WI38 (cell line): Measurements from ENCODE around the gene PTBP2.
"Not testable (repeated sequence)": the region's sequence is repeated elsewhere in the genome, so short reads cannot be mapped to it uniquely, and the experiment has no call there.

Experiments used
- H3K4me3 ChIP-seq: 2 replicates; pipeline ENCODE4 v1.5.1; 2011; ENCODE audit warnings: low read depth, mild to moderate bottlenecking, control low read depth, low read length
- TF ChIP-seq, protein P1 (sequence below): IDR thresholded peaks from 2 replicates; pipeline ENCODE4 v1.5.1; 2012; ENCODE audit warnings: low read depth, mild to moderate bottlenecking, control low read depth, low read length

PTBP2 gene

DNA sequence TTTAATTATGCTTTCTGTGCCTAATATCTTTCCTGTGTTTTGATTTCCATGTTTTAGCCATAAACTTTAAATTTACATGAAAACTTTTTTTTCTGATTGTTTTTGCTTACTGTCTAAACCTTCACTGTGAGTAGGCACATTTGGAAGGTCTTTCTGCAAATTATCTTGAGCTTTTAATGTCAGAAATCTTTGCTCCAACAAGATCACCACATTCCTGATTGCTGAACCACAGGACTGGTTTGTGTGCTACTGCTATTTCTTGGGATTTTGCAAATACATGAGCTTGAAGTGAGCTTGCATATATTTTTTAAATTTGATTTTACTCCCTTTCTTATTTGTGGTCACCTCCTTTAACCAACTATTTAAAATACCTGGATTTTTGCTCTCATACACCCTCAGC lies 61.3 kb downstream of the PTBP2 start:
- no peak overlapping the region for H3K4me3 ChIP-seq
- TF ChIP-seq, protein P1, sequence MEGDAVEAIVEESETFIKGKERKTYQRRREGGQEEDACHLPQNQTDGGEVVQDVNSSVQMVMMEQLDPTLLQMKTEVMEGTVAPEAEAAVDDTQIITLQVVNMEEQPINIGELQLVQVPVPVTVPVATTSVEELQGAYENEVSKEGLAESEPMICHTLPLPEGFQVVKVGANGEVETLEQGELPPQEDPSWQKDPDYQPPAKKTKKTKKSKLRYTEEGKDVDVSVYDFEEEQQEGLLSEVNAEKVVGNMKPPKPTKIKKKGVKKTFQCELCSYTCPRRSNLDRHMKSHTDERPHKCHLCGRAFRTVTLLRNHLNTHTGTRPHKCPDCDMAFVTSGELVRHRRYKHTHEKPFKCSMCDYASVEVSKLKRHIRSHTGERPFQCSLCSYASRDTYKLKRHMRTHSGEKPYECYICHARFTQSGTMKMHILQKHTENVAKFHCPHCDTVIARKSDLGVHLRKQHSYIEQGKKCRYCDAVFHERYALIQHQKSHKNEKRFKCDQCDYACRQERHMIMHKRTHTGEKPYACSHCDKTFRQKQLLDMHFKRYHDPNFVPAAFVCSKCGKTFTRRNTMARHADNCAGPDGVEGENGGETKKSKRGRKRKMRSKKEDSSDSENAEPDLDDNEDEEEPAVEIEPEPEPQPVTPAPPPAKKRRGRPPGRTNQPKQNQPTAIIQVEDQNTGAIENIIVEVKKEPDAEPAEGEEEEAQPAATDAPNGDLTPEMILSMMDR: no peak

- H3K4me3 ChIP-seq: no peak overlapping the region
- TF ChIP-seq, protein P1: no peak
These were observed 69.0 kb downstream of the PTBP2 start for GRCh38 chr1:96790599-96790998.

DNA sequence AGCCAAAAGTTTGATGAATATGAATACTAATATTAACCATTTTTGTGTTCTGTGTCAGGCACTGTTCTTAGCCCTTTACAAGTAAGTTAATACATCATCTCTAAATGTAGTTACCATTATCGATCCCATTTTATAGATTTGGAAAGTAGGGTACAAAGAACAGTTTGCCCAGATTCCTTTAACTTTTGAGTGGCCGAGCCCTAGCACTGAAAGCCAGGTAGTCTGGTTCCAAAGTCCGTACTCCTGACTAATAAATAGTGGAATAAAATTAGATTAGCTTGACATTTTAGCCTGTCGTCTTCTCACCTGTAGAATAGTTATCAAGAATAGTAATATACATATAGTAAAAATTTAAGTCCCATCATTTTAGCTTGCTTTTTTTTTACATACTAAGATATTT lies 70.6 kb downstream of the PTBP2 start:
- H3K4me3 ChIP-seq: no peak overlapping the region

DNA sequence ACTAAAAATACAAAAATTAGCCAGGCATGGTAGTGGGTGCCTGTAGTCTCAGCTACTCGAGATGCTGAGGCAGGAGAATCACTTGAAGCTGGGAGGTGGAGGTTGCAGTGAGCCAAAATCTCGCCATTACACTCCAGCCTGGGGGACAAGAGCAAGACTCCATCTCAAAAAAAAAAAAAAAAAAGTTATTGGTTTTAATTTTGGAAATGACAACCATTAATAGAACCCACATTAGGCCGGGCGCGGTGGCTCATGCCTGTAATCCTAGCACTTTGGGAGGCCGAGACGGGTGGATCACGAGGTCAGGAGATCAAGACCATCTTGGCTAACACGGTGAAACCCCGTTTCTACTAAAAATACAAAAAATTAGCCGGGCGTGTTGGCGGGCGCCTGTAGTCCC lies 80.1 kb downstream of the PTBP2 start:
- not testable (repeated sequence) for H3K4me3 ChIP-seq

More for the DNA sequence above, 70.6 kb downstream of the PTBP2 start:
- TF ChIP-seq, protein P1: no peak

GRCh38 chr1:96804648-96805047 lies 83.1 kb downstream of the PTBP2 start:
- no peak overlapping the region for H3K4me3 ChIP-seq
- TF ChIP-seq, protein P1: no peak

- H3K4me3 ChIP-seq: no peak overlapping the region
- TF ChIP-seq, protein P1: no peak
These were observed 86.6 kb downstream of the PTBP2 start for GRCh38 chr1:96808191-96808590.

DNA sequence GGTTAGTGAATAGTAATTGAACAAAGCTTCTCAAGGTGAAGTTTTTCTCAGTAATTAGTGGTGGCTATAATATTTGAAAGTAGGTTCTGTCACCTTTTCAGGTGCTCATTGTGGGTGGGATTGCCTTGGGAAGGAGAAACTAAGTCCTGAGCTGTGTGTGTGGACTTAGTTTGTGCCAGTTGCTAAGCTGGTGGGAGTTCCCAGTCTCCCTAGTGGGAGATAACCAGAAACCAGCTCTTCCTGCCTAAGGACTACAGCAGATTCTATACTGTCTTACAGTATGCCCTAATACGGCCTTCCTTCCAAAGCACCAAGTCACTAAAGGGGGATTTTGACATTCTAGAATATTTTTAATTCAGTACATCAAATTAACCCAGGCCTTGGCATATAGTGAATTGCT lies 94.3 kb downstream of the PTBP2 start:
- TF ChIP-seq, protein P1: no peak
- no peak overlapping the region for H3K4me3 ChIP-seq

GRCh38 chr1:96820107-96820506 lies 98.5 kb downstream of the PTBP2 start:
- H3K4me3 ChIP-seq: no peak overlapping the region
- TF ChIP-seq, protein P1: no peak
